ENCODE results near the gene IL17REL. TPM values are rescaled to one million over a fixed set of nuclear protein-coding genes. Genes with fewer than 3 reads are reported as not detected.

The IL17REL gene
- total RNA-seq, 4 donors from 2014 or later = not detected

- H3K4me3 ChIP-seq = no peak overlapping the region
- peaks cover 0 to 34% (median 4%) of the 10 kb centered on the region in 4 donors for H3K9me3 ChIP-seq
- TF ChIP-seq EP300 (IDR thresholded peaks at IDR 0.05) (no peak), CTCF (IDR thresholded peaks at IDR 0.05) (no peak), POLR2A (IDR thresholded peaks at IDR 0.05) (no peak)
- no peak for DNase-seq (ENCODE audit: low spot score in 2 of 2)
- peaks cover 0 to 6% of the 10 kb centered on the region in 2 donors for H3K27me3 ChIP-seq
- peaks cover 0 to 6% (median 2%) of the 10 kb centered on the region in 4 donors for H3K4me1 ChIP-seq
- H3K36me3 ChIP-seq = no peaks in the 10 kb centered on the region
- no peak overlapping the region for H3K27ac ChIP-seq
- WGBS, 2 donors = 88 to 91% methylated on average over 19 of the region's 21 CpGs
These were observed 18.1 kb downstream of the IL17REL start for GRCh38 chr22:49994361-49995040.

- Histone ChIP-seq H3K36me3 (no peaks in the 10 kb centered on the region), H3K27me3 (peaks cover 0 to under 1% of the 10 kb centered on the region in 2 donors), H3K9me3 (peaks cover 0 to 36% (median 4%) of the 10 kb centered on the region in 4 donors), H3K4me3 (no peak overlapping the region), H3K4me1 (peaks cover 0 to 4% (median 2%) of the 10 kb centered on the region in 4 donors), H3K27ac (no peak overlapping the region)
- WGBS, 2 donors = 68 to 81% methylated on average over 7 to 9 of the region's 11 CpGs
- peak in 1 of 2 donors; percentile 10 for DNase-seq (ENCODE audit: low spot score in 2 of 2)
- TF ChIP-seq CTCF (IDR thresholded peaks at IDR 0.05) (no peak), POLR2A (IDR thresholded peaks at IDR 0.05) (no peak), EP300 (IDR thresholded peaks at IDR 0.05) (no peak)
These were observed 18.8 kb downstream of the IL17REL start for GRCh38 chr22:49993649-49994360.

GRCh38 chr22:49992921-49993648, 19.5 kb downstream of the IL17REL start:
- peak in 1 of 2 donors; percentile 13 for DNase-seq (ENCODE audit: low spot score in 2 of 2)
- Histone ChIP-seq H3K27me3 (no peaks in the 10 kb centered on the region), H3K27ac (no peak overlapping the region), H3K4me1 (peaks cover 0 to 4% (median 2%) of the 10 kb centered on the region in 4 donors), H3K36me3 (no peaks in the 10 kb centered on the region), H3K9me3 (peaks cover 0 to 36% (median 4%) of the 10 kb centered on the region in 4 donors), H3K4me3 (no peak overlapping the region)
- peak; percentile 53 to 83 (median 58) for TF ChIP-seq CTCF (IDR thresholded peaks at IDR 0.05)
- no peak for TF ChIP-seq EP300 (IDR thresholded peaks at IDR 0.05)
- WGBS, 2 donors = 33 to 38% methylated on average over 6 to 20 of the region's 23 CpGs

DNA sequence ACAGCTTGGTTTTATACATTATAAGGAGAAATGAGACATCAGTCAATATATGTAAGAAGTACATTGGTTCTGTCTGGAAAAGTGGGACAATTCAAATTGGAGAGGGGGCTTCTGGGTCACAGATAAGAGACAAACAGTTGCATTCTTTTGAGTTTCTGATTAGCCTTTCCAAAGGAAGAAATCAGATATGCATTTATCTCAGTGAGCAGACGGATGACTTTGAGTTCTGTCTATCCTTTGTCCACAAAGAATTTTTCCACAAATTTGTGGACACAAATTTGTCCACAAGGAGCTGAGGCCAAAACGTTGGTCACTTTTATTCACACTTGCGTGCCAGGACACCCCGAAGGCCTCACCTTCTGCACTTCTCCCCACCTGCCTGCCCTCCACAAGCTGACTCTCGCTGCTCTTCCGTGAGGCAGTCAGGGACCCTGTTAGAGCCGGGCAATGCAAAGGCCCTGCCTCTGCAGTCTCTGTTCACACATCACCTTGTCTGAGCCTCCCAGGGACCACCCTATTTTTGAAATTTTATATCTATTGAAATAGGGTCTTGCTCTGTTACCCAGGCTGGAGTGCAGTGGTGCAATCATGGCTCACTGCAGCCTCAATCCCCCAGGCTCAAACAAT, 20.5 kb downstream of the IL17REL start:
- Histone ChIP-seq H3K27me3 (no peaks in the 10 kb centered on the region), H3K4me3 (no peak overlapping the region), H3K36me3 (no peaks in the 10 kb centered on the region), H3K27ac (no peak overlapping the region), H3K9me3 (peaks cover 0 to 41% (median 4%) of the 10 kb centered on the region in 4 donors), H3K4me1 (peaks cover 0 to 4% (median 2%) of the 10 kb centered on the region in 4 donors)
- no peak for TF ChIP-seq EP300 (IDR thresholded peaks at IDR 0.05)
- no peak for TF ChIP-seq CTCF (IDR thresholded peaks at IDR 0.05)
- TF ChIP-seq POLR2A (IDR thresholded peaks at IDR 0.05) = no peak
- peak in 1 of 2 donors; percentile 1 for DNase-seq (ENCODE audit: low spot score in 2 of 2)
- 86 to 92% methylated on average over 7 of the region's 7 CpGs for WGBS, 2 donors

Measured in tibial nerve (tissue), 4 donors.